GM12873 (cell line): ENCODE results near the gene HOXA10.

ENCODE experiments used
- TF ChIP-seq, protein P1 (sequence below): IDR thresholded peaks from 2 replicates; pipeline ENCODE4 v1.5.1; 2012; ENCODE audit warnings: low read depth, mild to moderate bottlenecking, moderate library complexity, low read length, control low read depth; ENCODE audit not compliant: insufficient read depth; ENCODE audit errors: missing control alignments

Gene HOXA10

GRCh38 chr7:27137640-27138315 is 36.3 kb downstream of the HOXA10 start:
- TF ChIP-seq, protein P1, sequence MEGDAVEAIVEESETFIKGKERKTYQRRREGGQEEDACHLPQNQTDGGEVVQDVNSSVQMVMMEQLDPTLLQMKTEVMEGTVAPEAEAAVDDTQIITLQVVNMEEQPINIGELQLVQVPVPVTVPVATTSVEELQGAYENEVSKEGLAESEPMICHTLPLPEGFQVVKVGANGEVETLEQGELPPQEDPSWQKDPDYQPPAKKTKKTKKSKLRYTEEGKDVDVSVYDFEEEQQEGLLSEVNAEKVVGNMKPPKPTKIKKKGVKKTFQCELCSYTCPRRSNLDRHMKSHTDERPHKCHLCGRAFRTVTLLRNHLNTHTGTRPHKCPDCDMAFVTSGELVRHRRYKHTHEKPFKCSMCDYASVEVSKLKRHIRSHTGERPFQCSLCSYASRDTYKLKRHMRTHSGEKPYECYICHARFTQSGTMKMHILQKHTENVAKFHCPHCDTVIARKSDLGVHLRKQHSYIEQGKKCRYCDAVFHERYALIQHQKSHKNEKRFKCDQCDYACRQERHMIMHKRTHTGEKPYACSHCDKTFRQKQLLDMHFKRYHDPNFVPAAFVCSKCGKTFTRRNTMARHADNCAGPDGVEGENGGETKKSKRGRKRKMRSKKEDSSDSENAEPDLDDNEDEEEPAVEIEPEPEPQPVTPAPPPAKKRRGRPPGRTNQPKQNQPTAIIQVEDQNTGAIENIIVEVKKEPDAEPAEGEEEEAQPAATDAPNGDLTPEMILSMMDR: no peak

DNA sequence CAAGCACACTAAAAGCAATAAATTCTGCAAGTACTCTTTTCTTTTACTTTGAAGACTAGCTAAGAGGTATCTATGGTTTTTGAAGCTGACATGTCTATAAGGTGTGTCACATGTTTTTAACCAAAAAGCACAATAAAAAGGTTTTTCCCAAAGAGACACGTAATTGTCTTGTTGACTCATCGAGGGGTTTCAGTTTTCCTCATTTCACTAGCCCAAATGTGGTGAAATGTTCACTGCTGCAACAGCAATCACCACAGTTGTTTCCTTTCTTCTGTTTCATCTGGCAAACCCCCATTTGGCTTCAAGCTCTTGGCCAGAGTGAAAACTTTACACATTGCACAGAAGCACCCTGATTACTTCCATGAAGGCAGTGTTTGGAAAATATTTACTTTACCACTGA is 39.7 kb downstream of the HOXA10 start:
- TF ChIP-seq, protein P1: no peak

DNA sequence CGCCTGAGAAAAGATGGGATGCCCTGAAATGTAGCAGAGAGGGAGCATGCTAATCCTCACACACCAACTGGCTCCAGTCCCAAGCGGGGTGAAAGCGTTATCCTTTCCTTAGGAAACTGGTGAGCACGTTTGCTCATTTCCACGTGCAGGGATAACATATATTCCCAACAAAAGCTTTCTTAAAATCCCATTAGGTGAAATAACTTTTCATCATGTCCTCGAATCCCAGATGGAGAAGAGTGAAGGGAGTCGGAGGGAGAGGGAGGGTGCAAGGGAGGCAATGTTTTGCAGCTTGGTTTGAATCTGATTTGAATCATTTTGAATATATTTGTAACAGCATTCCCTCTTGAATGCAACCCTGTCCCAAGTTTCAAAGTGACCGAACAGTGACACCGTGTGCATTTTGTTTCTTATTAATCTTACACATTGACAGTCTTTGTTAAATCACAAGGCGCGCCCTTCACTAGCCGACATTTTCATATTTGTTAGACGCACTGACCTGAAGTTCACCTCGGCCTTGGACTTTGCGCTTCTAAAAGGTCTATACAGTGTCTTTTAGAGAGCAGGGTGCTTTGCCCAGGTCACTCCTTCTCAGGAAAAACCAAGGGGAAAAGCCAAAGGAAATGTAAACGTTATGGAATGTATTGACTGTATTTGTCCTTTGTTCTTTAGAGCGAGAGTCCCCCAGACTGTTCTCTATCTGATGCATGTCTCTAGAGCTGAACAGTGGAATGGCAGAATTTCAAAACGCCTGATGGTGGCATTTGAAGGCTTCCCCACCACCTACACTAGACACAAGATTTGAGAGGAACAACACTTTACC is 40.5 kb downstream of the HOXA10 start:
- TF ChIP-seq, protein P1: no peak

- TF ChIP-seq, protein P1: no peak
Measured at GRCh38 chr7:27132978-27133377, 41.1 kb downstream of the HOXA10 start.

DNA sequence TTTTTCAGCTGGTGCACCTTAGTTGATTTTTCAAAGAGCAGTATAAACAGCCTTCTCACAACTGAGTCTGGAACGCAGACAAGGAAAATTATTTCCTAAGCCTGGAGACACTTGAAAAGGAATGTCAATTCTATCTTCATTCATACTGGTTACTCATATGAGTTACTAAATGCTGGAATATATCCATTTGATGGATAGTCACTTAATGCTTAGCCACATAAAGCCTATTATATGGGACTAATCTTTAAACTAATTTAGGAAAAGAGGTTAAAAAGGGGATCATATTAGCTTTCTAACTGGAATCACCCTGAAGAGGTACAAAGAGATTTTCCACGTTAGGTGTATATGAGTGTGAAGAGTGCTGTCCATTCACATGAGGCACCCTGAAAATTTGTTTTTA is 41.9 kb downstream of the HOXA10 start:
- TF ChIP-seq, protein P1: no peak

DNA sequence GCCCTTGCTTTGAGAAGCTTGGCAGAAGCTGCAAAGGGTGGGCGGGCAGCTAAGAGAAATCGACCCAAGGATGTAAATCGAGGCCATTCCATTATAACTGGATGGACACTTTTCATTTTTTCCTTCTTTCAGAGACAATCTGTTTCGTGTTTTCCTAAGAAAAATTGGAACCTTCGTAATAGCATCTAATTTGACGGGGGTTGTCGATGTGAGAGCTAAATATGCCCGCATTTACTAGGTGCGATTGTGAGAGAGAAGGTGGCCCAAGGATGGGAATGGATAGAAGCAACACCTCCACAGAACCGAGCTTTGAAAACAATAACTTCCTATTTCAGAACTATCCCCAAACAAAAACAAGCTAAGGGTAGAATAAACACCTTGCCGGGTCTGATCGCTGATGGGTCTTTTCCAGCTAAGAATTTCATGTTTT is 42.7 kb downstream of the HOXA10 start:
- TF ChIP-seq, protein P1: no peak

DNA sequence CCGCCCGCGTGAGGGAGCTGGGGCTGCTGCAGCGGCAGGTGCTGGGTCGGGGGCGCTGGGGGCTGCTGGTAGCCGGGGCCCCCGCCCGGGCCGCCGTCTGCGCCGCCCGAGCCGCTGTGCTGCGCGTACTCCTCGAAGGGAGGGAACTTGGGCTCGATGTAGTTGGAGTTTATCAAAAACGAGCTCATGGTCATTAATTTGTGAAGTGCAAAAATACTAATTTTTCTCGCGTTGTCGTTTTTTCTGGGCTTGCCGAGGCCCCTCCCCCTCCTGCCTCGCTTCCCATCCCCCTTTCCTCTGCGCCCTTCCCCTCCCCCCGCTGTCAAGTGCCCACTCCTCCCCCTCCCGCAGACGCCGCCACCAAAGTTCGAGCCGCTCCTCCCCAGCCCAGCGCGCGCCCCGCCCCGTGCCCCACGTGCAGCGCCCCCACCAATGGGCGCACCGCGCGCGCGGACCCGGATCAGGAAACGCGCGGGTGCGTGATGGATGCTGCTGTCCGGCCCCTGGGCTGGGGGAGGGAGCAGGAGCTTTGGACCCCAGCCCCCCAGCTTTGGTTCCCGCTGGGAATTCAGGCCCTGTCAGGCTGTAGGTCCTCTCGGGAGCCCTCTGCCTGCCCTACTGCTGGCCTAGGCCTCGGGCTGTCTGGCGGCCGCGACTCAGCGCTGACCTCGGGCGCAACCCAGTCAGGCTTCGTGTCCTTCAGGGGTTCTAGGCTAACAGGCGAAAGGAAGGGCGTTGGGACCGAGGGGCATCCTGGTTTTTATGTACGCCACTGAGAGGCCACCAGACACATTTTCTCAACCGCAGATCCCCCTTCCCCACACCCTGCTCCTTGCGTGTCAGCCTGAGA is 43.4 kb downstream of the HOXA10 start, which contains the start of gene HOXA4:
HOXA4 (minus strand) TSS at position 218 of the 850 bp plus-strand sequence; CDS start at position 194, 24 bp downstream.
- TF ChIP-seq, protein P1: no peak
